HG03196 (cell line): ENCODE results near the gene CYP26C1.

Experiments used
- ATAC-seq: cut with Tn5 transposase; IDR thresholded peaks from one replicate; pipeline ENCODE4 v1.9.1; 2021; ENCODE audit not compliant: unreplicated experiment

The CYP26C1 gene

DNA sequence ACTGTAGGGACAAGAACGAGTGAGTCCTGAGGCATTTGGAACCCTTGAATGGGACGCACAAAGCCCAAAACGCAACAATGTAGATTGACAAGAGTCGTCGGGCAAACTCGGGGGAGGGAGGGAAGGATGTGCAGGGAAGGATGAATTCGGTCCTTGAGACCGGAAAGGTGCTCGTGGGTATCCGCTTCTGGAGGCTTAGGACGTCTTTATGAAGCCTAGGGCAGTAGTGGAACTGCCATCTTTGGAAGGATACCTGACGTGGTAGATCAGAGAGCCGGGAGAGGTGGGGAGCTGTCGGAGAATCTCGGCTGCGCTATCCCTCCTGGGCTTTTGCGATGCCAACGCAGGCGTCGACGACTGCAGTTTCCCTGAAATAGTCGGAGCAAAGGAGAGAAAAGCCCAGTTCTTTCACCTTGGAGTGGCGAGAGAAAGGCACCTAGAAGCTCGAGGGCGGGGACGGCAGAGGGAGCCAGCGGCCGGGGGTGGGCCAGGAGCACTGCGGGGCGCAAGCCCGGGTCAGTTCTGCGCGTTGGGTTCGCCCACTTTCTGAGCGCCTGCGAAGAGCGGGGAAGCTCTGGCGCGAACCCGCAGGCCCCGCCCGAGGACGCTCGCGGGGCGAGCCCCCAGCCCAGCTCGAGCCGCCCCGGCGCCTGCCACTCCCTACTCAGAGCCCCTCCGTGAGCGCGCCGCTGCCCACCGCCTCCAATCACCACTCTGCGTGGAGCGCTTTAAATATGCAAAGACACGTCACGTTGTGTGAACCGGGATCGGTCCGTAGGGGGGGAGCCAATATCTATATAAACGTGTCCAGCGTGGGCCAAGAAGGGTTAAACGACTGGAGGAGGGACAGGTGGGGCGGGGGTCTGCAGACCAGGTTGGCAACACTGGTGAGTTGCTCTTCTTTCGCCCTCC, at the start of gene CYP26C1:
Gene CYP26C1, plus strand, starts transcription at position 824 of the 912 bp plus-strand sequence. CDS start 466 bp downstream, outside the sequence.
- ATAC-seq, result no peak

DNA sequence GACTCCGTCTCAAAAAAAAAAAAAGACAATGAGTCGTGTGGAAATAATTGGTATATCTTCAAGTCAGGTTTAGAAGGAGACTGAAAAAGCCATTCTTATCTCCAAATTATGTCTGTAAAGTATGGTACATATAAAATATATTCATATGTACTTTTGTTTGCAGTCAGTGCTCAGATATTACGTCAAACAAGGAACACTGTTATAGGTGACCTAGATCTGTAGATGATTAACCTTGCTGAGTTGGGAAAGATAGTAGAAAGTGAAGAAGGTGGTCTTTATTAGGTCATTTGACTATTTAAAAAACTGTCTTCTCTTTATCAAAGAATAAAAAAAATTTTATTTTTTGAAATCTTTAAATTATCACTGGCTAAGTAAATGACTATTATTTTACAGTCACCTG, 44.9 kb upstream of the CYP26C1 start:
- no peak for ATAC-seq

- ATAC-seq, result no peak
These were observed 37.5 kb upstream of the CYP26C1 start for GRCh38 chr10:93023013-93023650.

DNA sequence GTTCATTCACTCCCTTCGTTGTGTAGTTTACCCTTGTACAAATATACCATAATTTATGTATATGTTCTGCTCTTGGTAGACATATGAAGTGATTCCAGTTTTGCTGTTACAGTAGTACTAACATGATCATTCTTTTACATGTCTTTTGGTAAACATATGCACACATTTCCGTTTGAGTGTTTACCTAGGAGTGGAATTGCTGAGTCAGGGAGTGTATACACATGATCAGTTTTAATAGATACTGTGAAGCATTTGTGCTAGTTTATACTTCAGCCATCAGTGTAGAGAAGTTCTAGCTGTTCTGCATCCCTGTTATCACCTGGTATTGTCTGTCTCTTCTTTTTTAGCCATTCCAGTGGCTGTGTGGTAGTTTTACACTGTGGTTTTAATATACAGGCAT, 34.5 kb upstream of the CYP26C1 start:
- no peak for ATAC-seq

- no peak for ATAC-seq
These were observed 33.1 kb upstream of the CYP26C1 start for GRCh38 chr10:93027508-93027907.

DNA sequence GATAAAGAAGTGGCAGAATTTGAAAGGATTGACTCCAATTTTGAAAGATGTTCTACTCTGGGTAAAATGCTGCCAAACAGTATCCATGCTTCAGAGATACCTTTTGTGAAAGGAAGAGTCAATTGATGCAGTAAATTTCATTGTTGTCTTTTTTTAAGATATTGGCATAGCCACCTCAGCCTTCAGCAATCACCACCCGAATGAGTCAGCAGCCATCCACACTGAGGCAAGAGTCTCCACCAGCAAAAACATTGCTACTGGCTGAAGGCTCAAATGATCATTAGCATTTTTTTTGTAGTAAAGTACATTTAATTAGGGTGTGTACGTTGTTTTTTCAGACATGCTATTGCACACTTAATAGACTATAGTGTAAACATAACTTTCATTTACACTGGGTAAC, 31.7 kb upstream of the CYP26C1 start:
- ATAC-seq, result no peak

DNA sequence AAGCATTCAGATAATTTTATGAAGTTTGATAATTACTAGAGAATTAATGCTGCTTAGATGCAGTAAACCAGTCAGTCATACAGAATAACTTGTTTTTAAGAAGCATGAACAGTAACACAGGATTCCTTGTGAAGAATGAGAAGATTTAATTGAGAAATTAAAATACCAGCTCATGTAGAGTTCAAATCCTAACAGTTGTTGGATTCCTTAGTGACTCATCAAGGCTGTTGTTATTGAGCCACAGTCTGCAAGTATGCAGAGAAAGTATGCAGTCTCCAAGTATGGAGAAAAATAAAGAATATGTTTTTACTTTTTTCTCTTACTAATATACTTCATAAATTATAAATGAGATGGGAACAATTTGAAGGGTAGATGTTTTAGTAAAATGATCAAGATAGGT, 30.2 kb upstream of the CYP26C1 start:
- no peak for ATAC-seq

DNA sequence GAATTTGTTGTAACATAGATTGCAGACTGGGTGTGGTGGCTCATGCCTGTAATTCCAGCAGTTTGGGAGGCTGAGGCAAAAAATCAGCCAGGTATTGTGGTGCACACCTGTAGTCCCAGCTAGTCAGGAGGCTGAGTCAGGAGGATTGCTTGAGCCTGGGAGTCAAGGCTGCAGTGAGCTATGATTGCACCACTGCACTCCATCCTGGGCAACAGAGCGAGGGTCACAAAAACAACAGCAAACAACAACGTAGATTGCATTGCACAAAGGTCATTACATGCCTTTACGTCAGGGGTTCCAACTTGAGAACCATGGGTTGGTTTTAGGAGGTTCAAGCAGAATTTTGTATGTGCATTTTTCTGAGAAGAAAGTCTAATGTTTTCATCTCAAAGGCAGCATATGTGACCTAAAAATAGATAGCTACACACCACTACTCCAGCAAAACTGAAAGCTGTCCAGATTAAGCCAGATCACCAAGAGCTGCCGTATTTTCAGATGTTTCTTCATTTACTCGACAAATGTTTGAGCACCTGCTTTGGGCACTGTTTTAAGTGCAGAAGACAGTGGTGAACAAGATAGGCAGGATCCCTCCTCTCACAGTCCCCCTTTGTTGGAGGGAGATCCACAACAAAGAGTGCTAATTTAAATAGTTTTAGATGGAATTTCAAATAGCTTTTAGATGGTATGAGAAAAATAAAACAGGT, 28.3 kb upstream of the CYP26C1 start:
- ATAC-seq, result no peak

GRCh38 chr10:93032809-93033137, 27.8 kb upstream of the CYP26C1 start:
- no peak for ATAC-seq

DNA sequence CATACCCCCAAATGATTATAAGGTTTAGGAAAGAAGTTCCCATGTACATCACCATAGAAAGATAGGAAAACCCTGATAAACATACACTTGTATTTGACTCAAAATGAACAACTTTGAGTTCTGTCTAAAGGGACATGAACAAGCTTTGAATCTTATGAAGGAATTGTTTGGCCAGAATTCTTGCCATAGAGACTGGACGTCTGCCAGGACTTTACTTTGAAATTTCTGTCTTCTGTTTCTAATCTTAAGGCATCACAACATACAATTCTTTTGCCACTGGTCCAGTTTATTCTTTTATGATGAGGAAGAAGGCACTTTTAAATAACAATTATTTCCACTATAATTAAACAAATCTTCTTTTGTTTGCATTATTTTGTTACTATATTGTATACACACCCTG, 26.2 kb upstream of the CYP26C1 start:
- no peak for ATAC-seq

DNA sequence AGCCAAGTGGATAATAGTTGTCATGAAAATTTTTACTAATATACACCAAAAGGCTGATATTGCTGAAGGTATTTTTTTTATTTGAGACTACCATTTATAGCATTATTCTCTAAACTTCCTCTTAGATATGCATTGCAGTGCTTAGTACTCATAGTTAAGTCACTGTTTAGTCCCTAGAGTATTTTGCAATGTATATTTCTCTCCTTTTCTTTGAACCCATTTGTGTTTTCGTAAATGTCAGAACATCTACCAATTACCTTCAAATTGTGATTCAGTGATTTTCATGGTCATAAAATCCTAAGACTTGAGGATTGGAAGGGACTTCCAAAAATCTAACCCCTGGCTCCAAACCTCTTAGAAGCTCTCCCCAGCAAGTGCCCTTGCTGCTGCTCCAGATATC, 21.5 kb upstream of the CYP26C1 start:
- no peak for ATAC-seq

- no peak for ATAC-seq
These were observed 20.9 kb upstream of the CYP26C1 start for GRCh38 chr10:93039721-93040120.

DNA sequence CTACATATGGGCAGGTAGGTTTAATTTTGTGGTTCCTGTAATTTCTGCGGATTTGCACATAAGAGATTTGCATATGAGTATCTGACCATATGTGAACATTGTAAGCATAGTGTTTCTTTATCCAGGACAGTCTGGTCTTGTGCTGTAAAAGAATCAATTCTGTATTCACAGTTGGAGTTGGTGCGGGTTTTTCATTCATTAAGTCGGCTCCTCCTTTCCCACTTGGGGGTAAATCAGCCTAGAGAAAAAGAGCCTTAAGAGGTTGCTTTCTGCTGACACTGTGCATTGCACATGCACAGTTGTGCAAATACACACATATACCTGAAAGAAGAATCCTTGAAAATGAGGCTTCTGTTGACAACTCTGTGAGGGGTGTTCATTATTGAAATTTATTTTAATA, 6.1 kb upstream of the CYP26C1 start:
- no peak for ATAC-seq

- ATAC-seq, result no peak
These were observed 2.5 kb upstream of the CYP26C1 start for GRCh38 chr10:93058139-93058538.

GRCh38 chr10:93060887-93061593, 442 bp downstream of the CYP26C1 start:
- ATAC-seq, result no peak

- no peak for ATAC-seq
These were observed 1.3 kb downstream of the CYP26C1 start for GRCh38 chr10:93061594-93062513.

DNA sequence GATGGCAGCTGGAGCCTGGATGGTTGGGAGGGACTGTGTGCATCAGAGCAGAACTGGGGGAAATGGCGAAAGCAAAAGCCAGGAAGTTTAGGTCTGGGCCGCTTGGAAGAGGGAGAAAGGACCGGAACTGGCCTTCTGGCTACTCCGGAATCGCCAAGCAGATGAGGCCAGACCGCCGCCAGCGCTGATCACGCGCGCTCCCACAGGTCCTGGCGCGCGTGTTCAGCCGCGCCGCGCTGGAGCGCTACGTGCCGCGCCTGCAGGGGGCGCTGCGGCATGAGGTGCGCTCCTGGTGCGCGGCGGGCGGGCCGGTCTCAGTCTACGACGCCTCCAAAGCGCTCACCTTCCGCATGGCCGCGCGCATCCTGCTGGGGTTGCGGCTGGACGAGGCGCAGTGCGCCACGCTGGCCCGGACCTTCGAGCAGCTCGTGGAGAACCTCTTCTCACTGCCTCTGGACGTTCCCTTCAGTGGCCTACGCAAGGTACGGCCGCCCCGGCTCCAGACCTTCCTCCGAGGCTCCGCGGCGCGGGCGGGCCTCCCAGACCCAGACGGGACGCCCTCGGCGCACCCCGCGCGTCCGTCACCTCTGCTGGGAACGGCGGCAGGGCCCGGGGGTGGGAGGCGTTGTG, 2.0 kb downstream of the CYP26C1 start:
- no peak for ATAC-seq

- ATAC-seq, result no peak
These were observed 2.8 kb downstream of the CYP26C1 start for GRCh38 chr10:93063144-93063976.
